H1 (cell line): ENCODE data around the gene TWF2. TPM values are rescaled to one million over a fixed set of nuclear protein-coding genes. Genes with fewer than 3 reads are reported as not detected.

ENCODE experiments used
- CTCF ChIA-PET: fragments of 300-600 bp; sonication (Branson Sonifier 250); formaldehyde crosslinking; loops from one replicate; lab custom pipeline; 2021; ENCODE audit not compliant: partially characterized antibody; lab: Charles Lee
- POLR2A ChIA-PET: fragments of 300-600 bp; sonication (Branson Sonifier 250); formaldehyde crosslinking; loops from one replicate; lab custom pipeline; 2021; ENCODE audit warnings: inconsistent platforms; ENCODE audit not compliant: partially characterized antibody; lab: Charles Lee
- DNase-seq, 2 experiments: peaks; one replicate each; pipeline versions ENCODE4 v3.0.0 to v3.0.0-alpha.2; 2010 to 2022; ENCODE audit warnings: low spot score in 2 of 2, low read depth in 1 of 2, mixed read lengths in 1 of 2
- FAIRE-seq: peaks from 2 replicates; lab custom pipeline; 2011; peaks lifted over from hg19 to GRCh38; lab: Jason Lieb, UNC
- H2AFZ ChIP-seq: 2 replicates; pipeline ENCODE4 v1.8.1; 2012; ENCODE audit warnings: low read length, inconsistent platforms
- H2AK5ac ChIP-seq: 2 replicates; pipeline ENCODE4 v1.6.1; 2013; ENCODE audit warnings: low read depth, low read length
- H2BK120ac ChIP-seq: replicated peaks from 2 replicates; pipeline ENCODE3; 2013; ENCODE audit warnings: low read depth, low read length, inconsistent platforms
- H2BK12ac ChIP-seq: 2 replicates; pipeline ENCODE4 v1.6.1; 2013; ENCODE audit warnings: low read depth, low read length
- H2BK15ac ChIP-seq: 2 replicates; pipeline ENCODE4 v1.6.1; 2013; ENCODE audit warnings: low read length
- H2BK20ac ChIP-seq: 2 replicates; pipeline ENCODE4 v1.6.1; 2013; ENCODE audit warnings: low read length
- H2BK5ac ChIP-seq: 2 replicates; pipeline ENCODE4 v1.6.1; 2013; ENCODE audit warnings: low read depth, low read length
- H3K14ac ChIP-seq: 2 replicates; pipeline ENCODE4 v1.6.1; 2013; ENCODE audit warnings: inconsistent platforms; ENCODE audit not compliant: insufficient read length
- H3K18ac ChIP-seq: 2 replicates; pipeline ENCODE4 v1.6.1; 2013; ENCODE audit warnings: low read length; ENCODE audit errors: extremely low read depth
- H3K23ac ChIP-seq: 2 replicates; pipeline ENCODE4 v1.6.1; 2013; ENCODE audit warnings: inconsistent platforms; ENCODE audit not compliant: insufficient read length
- H3K23me2 ChIP-seq: 2 replicates; pipeline ENCODE4 v1.6.1; 2013; ENCODE audit warnings: low read depth, low read length
- H3K27ac ChIP-seq: 2 replicates; pipeline ENCODE4 v1.6.1; 2011; ENCODE audit warnings: low read depth, low read length, inconsistent platforms
- H3K27me3 ChIP-seq, 4 experiments: replicated peaks in 1 of 4; 1 replicate in 1 of 4; 2 replicates in 3 of 4; pipeline versions ENCODE4 v1.6.1 to v1.8.1; 2011 to 2013; ENCODE audit warnings: low read length in 3 of 4, mild to moderate bottlenecking in 3 of 4, inconsistent platforms in 2 of 4, mixed read lengths in 2 of 4, moderate library complexity in 1 of 4; ENCODE audit not compliant: control insufficient read depth in 3 of 4, insufficient read depth in 3 of 4; ENCODE audit errors: extremely low read depth in 1 of 4
- H3K36me3 ChIP-seq, 4 experiments: 2 replicates each; pipeline versions ENCODE4 v1.6.1 to v1.8.1; 2011 to 2013; ENCODE audit warnings: mild to moderate bottlenecking in 4 of 4, low read length in 3 of 4, moderate library complexity in 2 of 4, control low read depth in 1 of 4, inconsistent platforms in 1 of 4; ENCODE audit not compliant: insufficient read depth in 4 of 4, control insufficient read depth in 2 of 4
- H3K4ac ChIP-seq: replicated peaks from 2 replicates; pipeline ENCODE3; 2013; ENCODE audit warnings: low read length, low read depth, mixed read lengths, inconsistent platforms; ENCODE audit not compliant: insufficient read length
- H3K4me1 ChIP-seq, 4 experiments: replicated peaks in 1 of 4; 1 replicate in 1 of 4; 2 replicates in 3 of 4; pipeline versions ENCODE4 v1.6.1 to v1.8.1; 2011 to 2013; ENCODE audit warnings: low read length in 3 of 4, inconsistent platforms in 2 of 4, mixed read lengths in 1 of 4; ENCODE audit not compliant: insufficient read depth in 4 of 4, control insufficient read depth in 3 of 4
- H3K4me2 ChIP-seq, 2 experiments: 2 replicates each; pipeline versions ENCODE4 v1.6.1 to v1.8.1; 2011 to 2013; ENCODE audit warnings: low read depth in 2 of 2, low read length in 2 of 2, control low read depth in 1 of 2, inconsistent platforms in 1 of 2, mild to moderate bottlenecking in 1 of 2; ENCODE audit not compliant: insufficient read depth in 1 of 2
- H3K4me3 ChIP-seq, 4 experiments: fragments of 200-600, 300-600 bp in 1 of 4; sonication (generic), shearing (Covaris generic), sonication (Bioruptor Twin) in 1 of 4; 2 replicates each; pipeline versions ENCODE4 v1.5.1 to v1.8.1; 2011 to 2016; ENCODE audit warnings: low read length in 4 of 4, low read depth in 3 of 4, control low read depth in 2 of 4, inconsistent platforms in 2 of 4, mild to moderate bottlenecking in 2 of 4, mixed read lengths in 1 of 4, moderate library complexity in 1 of 4; ENCODE audit not compliant: insufficient read depth in 2 of 4; ENCODE audit errors: extremely low read depth in 1 of 4
- H3K56ac ChIP-seq: replicated peaks from 2 replicates; pipeline ENCODE3; 2013; ENCODE audit warnings: low read depth, mild to moderate bottlenecking, mixed read lengths, low read length, inconsistent platforms; ENCODE audit not compliant: insufficient read length
- H3K79me1 ChIP-seq: 2 replicates; pipeline ENCODE4 v1.6.1; 2013; ENCODE audit warnings: low read depth, low read length, control low read depth
- H3K79me2 ChIP-seq, 2 experiments: 2 replicates each; pipeline versions ENCODE4 v1.6.1 to v1.8.1; 2012 to 2013; ENCODE audit warnings: low read length in 2 of 2, mild to moderate bottlenecking in 2 of 2, inconsistent platforms in 1 of 2; ENCODE audit not compliant: insufficient read depth in 2 of 2, control insufficient read depth in 1 of 2
- H3K9ac ChIP-seq, 4 experiments: replicated peaks in 1 of 4; 1 replicate in 1 of 4; 2 replicates in 3 of 4; pipeline versions ENCODE4 v1.6.1 to v1.8.1; 2011 to 2013; ENCODE audit warnings: low read depth in 3 of 4, low read length in 3 of 4, control low read depth in 2 of 4, mild to moderate bottlenecking in 2 of 4, moderate library complexity in 2 of 4, inconsistent platforms in 1 of 4; ENCODE audit errors: extremely low read depth in 1 of 4
- H3K9me3 ChIP-seq, 2 experiments: 2 replicates each; pipeline versions ENCODE4 v1.6.1 to v1.8.1; 2012 to 2013; ENCODE audit warnings: mild to moderate bottlenecking in 2 of 2, moderate library complexity in 2 of 2, control low read depth in 1 of 2, inconsistent platforms in 1 of 2, low read depth in 1 of 2, low read length in 1 of 2, mixed read lengths in 1 of 2; ENCODE audit not compliant: insufficient read depth in 2 of 2
- H4K20me1 ChIP-seq, 2 experiments: replicated peaks in 1 of 2; 2 replicates each; pipeline versions ENCODE3 to v1.8.1; 2011 to 2013; ENCODE audit warnings: inconsistent platforms in 2 of 2, low read length in 2 of 2, mild to moderate bottlenecking in 1 of 2; ENCODE audit not compliant: insufficient read depth in 2 of 2, control insufficient read depth in 1 of 2
- H4K5ac ChIP-seq: 2 replicates; pipeline ENCODE4 v1.6.1; 2013; ENCODE audit warnings: low read length, low read depth, mixed read lengths, inconsistent platforms; ENCODE audit not compliant: insufficient read length
- H4K8ac ChIP-seq: 2 replicates; pipeline ENCODE4 v1.8.0; 2013; ENCODE audit warnings: mild to moderate bottlenecking, moderate library complexity, low read length, inconsistent platforms; ENCODE audit not compliant: insufficient read depth; ENCODE audit errors: extremely low read depth
- H4K91ac ChIP-seq: replicated peaks from 2 replicates; pipeline ENCODE3; 2013; ENCODE audit warnings: low read length, mixed read lengths, inconsistent platforms; ENCODE audit not compliant: insufficient read length
- CBX8 ChIP-seq: fragments of 300-800, 300-1000 bp; sonication (generic); IDR thresholded peaks from 2 replicates; pipeline ENCODE4 v1.7.1; 2016; ENCODE audit warnings: low read depth, low read length, borderline replicate concordance
- EGR1 ChIP-seq: IDR thresholded peaks from 2 replicates; pipeline ENCODE4 v1.6.1; 2011; ENCODE audit warnings: low read depth, low read length, borderline replicate concordance
- JUN ChIP-seq: IDR thresholded peaks from 2 replicates; pipeline ENCODE4 v1.6.1; 2011; ENCODE audit warnings: low read depth, mild to moderate bottlenecking, improper control_type of control experiment, low read length
- POU5F1 ChIP-seq: IDR thresholded peaks from 2 replicates; pipeline ENCODE4 v1.6.1; 2011; ENCODE audit warnings: low read depth, mild to moderate bottlenecking, low read length, moderate library complexity
- SIX5 ChIP-seq: IDR thresholded peaks from 2 replicates; pipeline ENCODE4 v1.6.1; 2011; ENCODE audit warnings: mild to moderate bottlenecking, low read depth, low read length
- SP1 ChIP-seq: IDR thresholded peaks from 2 replicates; pipeline ENCODE4 v1.6.1; 2011; ENCODE audit warnings: low read depth, low read length
- SP4 ChIP-seq: IDR thresholded peaks from 2 replicates; pipeline ENCODE4 v1.6.1; 2012; ENCODE audit warnings: low read length, inconsistent platforms
- ZNF274 ChIP-seq: IDR thresholded peaks from 2 replicates; pipeline ENCODE4 v1.7.0; 2012; ENCODE audit warnings: low read length, borderline replicate concordance; ENCODE audit errors: extremely low read depth
- WGBS, 2 experiments: shearing (Covaris generic) in 1 of 2; methylation state at CpG; one replicate each; pipeline versions ENCODE4 v1.1.6 to v1.1.7; 2013 to 2015; ENCODE audit warnings: low lambda C conversion rate in 2 of 2, mixed read lengths in 2 of 2, inconsistent platforms in 1 of 2, low coverage in 1 of 2, missing lambda C conversion rate in 1 of 2; ENCODE audit not compliant: insufficient replicate concordance in 2 of 2, insufficient coverage in 1 of 2, insufficient read length in 1 of 2; ENCODE audit errors: extremely low coverage in 1 of 2, missing lambda C conversion rate in 1 of 2; 5-methylcytosine and 5-hydroxymethylcytosine counted together
- polyA plus RNA-seq, 7 experiments: library from polyadenylated mRNA; depleted of rRNA in 3 of 7; stranded (reverse) in 5 of 7; unstranded in 2 of 7; fragments of >200 nt in 5 of 7; fragments of 200-250 nt in 2 of 7; gene quantifications; 1 replicate in 5 of 7; 2 replicates in 1 of 7; 4 replicates in 1 of 7; pipeline versions ENCODE4 v1.2.1 to v1.2.3, GENCODE V29; 2011 to 2013; ENCODE audit warnings: missing spikeins in 2 of 7, mixed read lengths in 2 of 7
- total RNA-seq: library from RNA; stranded (reverse); fragmentation: NEBNext Ultra II Directional; extraction: Animal tissue kit (Norgen Biotek cat#: 25700); gene quantifications from 2 replicates; pipeline ENCODE4 v1.2.1, GENCODE V29; 2021
- TF ChIP-seq, protein P1 (sequence below): IDR thresholded peaks from 2 replicates; pipeline ENCODE4 v1.6.1; 2012; ENCODE audit warnings: inconsistent platforms
- TF ChIP-seq, protein P2 (sequence below): IDR thresholded peaks from 2 replicates; pipeline ENCODE4 v1.6.1; 2011; ENCODE audit warnings: low read depth, mild to moderate bottlenecking, low read length; ENCODE audit not compliant: insufficient read depth
- TF ChIP-seq, protein P3 (sequence below): IDR thresholded peaks from 2 replicates; pipeline ENCODE4 v1.6.1; 2012; ENCODE audit warnings: low read length, inconsistent platforms

The TWF2 gene
- total and polyA plus RNA-seq, 2 of the 8 experiments (the other 6 are each of a cell fraction or from before 2014, with no cell fraction given), result 65.2 to 90.4 TPM

DNA sequence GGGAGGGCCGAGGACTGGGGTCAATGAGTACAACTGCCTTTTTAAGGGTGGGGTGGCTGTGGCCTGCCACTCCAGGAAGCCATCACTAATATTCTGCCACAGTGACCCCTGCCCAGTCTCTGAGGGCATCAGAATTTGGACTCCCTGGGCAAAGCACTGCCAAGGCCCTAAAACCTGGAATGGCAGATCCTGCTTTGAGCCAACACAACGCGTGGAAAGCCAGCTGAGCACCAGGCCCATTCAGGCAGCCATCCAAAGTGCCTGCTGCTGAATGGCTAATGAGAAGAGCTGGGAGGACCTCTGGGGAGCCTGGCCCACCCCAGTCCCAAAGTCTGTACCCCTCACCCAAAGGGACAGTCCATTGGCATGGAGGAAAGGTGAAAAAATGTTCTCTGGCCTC lies 5.0 kb downstream of the TWF2 start:
- no peak overlapping the region for H3K27ac ChIP-seq
- H3K9me3 ChIP-seq, result no peaks in the 10 kb centered on the region
- H2BK20ac ChIP-seq, result no peak overlapping the region
- no peak overlapping the region for H3K56ac ChIP-seq
- DNase-seq (no peak), FAIRE-seq (no peak)
- no peak overlapping the region for H4K91ac ChIP-seq
- POLR2A ChIA-PET, result interaction anchor here (1.4 to 4.8 kb wide), 3 partner anchors 11 to 45 kb away, joined by 6 to 27 read pairs (median 13); partner anchors contain the start of genes PPM1M and WDR82
- H3K23me2 ChIP-seq, result peaks cover 5% of the 10 kb centered on the region
- no peak overlapping the region for H2AK5ac ChIP-seq
- H4K5ac ChIP-seq, result no peak overlapping the region
- H3K14ac ChIP-seq, result no peak overlapping the region
- H3K4ac ChIP-seq, result no peak overlapping the region
- H3K9ac ChIP-seq, result no peak overlapping the region
- H3K27me3 ChIP-seq, result no peaks in the 10 kb centered on the region
- peaks cover 13% of the 10 kb centered on the region for H3K79me1 ChIP-seq
- H2BK12ac ChIP-seq, result no peak overlapping the region
- no peak overlapping the region; the same call in 1 of the 2 replicates for H2BK5ac ChIP-seq
- H3K4me2 ChIP-seq, result no peak overlapping the region
- H3K79me2 ChIP-seq, result peaks cover 0 to 12% of the 10 kb centered on the region in 2 experiments; a peak in 2 of 4 replicates
- H3K18ac ChIP-seq, result no peak overlapping the region
- 100% methylated on average over 3 of the region's 3 CpGs; no CpG with 5 or more reads in 1 of the 2 experiments for WGBS, 2 experiments
- no peak overlapping the region for H3K23ac ChIP-seq
- H3K4me3 ChIP-seq, result no peak overlapping the region
- H4K20me1 ChIP-seq, result peaks cover 10 to 17% of the 10 kb centered on the region in 2 experiments
- no peak overlapping the region for H4K8ac ChIP-seq
- no peak overlapping the region for H2BK120ac ChIP-seq
- H2AFZ ChIP-seq, result no peak overlapping the region
- H2BK15ac ChIP-seq, result no peak overlapping the region
- H3K4me1 ChIP-seq, result peaks cover 4 to 30% (median 20%) of the 10 kb centered on the region in 4 experiments
- CTCF ChIA-PET, result interaction anchor here (0.7 to 14.4 kb wide), 17 partner anchors 11 to 1570 kb away, joined by 3 to 336 read pairs (median 4); partner anchors contain the start of genes PPM1M and TLR9
- peaks cover 5 to 13% (median 11%) of the 10 kb centered on the region in 4 experiments; a peak in 5 of 8 replicates for H3K36me3 ChIP-seq
- TF ChIP-seq SP4 (no peak), EGR1 (no peak), JUN (no peak), SIX5 (no peak), ZNF274 (no peak), CBX8 (no peak), POU5F1 (no peak), SP1 (no peak)
- TF ChIP-seq, protein P1, sequence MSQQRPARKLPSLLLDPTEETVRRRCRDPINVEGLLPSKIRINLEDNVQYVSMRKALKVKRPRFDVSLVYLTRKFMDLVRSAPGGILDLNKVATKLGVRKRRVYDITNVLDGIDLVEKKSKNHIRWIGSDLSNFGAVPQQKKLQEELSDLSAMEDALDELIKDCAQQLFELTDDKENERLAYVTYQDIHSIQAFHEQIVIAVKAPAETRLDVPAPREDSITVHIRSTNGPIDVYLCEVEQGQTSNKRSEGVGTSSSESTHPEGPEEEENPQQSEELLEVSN, result no peak
- TF ChIP-seq, protein P2, sequence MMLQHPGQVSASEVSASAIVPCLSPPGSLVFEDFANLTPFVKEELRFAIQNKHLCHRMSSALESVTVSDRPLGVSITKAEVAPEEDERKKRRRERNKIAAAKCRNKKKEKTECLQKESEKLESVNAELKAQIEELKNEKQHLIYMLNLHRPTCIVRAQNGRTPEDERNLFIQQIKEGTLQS, result no peak
- TF ChIP-seq, protein P3, sequence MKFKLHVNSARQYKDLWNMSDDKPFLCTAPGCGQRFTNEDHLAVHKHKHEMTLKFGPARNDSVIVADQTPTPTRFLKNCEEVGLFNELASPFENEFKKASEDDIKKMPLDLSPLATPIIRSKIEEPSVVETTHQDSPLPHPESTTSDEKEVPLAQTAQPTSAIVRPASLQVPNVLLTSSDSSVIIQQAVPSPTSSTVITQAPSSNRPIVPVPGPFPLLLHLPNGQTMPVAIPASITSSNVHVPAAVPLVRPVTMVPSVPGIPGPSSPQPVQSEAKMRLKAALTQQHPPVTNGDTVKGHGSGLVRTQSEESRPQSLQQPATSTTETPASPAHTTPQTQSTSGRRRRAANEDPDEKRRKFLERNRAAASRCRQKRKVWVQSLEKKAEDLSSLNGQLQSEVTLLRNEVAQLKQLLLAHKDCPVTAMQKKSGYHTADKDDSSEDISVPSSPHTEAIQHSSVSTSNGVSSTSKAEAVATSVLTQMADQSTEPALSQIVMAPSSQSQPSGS, result no peak
